GM19238 (cell line): ENCODE results near the gene HLA-DQA2.
"Not testable (repeated sequence)": the region's sequence is repeated elsewhere in the genome, so short reads cannot be mapped to it uniquely, and the experiment has no call there.

ENCODE experiments used
- DNase-seq: peaks from one replicate; pipeline ENCODE4 v3.0.0; 2011; ENCODE audit warnings: low spot score; ENCODE audit not compliant: insufficient read length

Gene HLA-DQA2

DNA sequence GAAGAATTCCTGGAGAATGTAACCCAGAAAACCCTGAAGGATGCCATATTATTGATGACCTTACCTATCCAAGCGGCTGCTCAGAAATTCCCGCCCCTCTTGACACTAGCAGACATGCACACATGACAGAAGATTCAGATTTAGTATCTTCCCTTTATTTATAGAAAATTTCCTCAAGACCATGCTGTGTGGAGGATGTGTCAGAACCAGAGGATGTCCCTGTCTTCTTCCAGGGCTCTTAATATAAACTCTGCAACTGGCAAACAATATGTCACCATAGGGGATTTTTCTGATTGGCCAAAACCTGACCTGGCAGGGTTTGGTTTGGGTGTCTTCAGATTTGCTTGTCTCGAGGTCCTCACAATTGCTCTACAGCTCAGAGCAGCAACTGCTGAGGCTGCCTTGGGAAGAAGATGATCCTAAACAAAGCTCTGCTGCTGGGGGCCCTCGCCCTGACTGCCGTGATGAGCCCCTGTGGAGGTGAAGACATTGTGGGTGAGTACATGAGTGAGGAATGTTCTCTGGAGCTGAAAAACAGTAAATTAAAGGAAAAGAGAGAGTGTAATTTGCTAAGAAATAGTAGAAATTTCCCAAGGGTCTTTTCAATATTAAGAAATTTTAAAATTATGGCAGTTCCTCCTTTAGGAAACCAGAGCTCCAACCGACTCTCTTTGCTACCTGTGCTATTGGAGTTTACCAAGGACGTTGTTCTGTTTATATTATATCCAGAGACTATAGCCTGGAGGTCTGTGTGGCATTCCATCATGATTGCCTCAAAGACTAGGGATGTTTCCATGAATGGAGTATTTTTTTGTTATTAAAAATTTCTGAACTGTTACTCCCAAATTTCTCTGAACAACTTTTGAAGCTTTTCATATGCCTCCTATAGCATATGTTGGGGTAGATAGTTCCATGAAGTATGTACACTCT, at the start of gene HLA-DQA2:
HLA-DQA2 (plus strand) TSS at position 361 of the 930 bp plus-strand sequence; CDS start at position 414, 53 bp downstream.
- no peak for DNase-seq

DNA sequence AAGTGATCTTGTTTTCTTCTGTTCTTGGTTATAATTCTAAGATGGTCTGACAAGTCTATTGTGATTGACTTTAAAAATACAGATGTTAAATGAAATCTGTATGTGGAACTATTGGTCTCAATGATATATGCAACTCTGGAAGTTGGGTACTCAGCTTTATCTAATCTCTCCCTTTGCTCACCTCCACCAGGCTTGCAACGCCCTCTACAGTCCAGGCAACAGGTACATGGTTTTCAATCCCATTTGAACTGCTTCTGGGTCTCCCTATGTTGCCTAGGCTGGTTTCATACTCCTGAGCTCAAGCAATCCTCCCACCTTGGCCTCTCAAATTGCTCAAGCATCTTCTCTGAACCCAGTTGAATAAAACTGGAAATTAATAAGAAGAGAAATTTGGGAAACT, 49.2 kb upstream of the HLA-DQA2 start:
- DNase-seq = no peak

DNA sequence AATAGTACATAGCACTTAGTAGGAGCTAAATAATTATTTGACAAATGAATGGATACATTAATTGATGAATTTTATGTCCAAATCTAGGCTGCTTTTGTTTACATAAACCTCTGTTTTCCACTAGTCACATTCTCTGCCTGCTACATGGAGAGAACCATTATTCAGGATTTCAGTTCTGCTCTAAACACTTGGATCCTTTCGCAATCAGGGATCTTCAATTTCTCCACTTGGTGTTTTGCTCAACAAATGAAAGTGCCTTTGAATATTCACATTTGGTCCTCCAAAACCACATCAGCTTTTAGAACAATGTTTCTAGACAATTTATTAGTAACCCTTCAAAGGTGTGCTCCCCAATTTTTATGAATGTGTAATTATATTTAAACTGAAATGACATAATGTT, 44.2 kb upstream of the HLA-DQA2 start:
- DNase-seq = no peak

DNA sequence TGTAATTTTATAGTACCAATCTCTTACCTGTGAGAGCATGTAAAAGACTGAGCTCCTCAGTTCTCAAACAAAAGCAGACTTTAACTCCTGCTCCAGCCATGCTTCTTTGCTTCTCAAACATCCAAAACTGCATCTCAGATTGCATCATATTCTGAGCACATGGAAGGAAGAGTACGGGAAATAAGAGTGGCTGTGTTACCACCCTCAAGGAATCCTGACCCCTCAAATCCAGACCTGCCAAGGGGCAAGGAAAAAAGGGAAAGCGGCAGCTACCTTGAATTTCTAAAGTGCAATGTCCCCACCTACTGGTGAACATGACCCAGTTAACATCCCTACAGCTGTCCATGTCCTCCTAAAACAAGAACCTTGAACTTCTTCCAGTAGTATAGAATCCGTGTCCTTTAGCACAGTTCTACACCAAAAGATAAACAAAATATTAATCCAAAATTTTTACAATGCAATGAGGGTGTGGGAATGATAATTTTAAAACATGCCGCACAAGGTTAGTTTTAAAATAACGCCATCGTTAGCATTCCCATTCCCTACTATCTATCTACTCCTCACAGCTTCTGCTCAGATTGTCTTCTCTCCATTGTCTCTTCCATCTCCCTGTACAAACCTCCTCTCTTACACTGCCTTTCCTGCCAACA, 40.7 kb upstream of the HLA-DQA2 start:
- DNase-seq = no peak

DNA sequence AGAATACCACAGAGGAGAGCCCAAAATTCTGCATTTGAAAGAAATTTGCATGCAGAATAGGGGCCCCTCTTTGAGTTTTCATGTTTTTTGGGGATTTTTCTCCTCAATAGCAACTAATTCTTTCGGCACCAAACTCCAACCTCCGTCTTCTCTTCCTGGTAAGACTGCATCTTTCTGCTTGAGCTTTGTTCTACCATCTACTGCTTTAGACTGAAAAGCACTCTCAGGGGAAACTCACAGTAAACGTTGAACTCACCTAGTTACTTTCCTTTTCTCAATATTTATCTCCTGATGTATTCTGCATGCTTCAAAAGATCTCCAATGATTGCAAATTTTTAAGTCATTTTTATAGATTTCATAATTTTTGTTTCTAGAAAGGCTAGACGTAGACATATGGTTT, 37.8 kb upstream of the HLA-DQA2 start:
- DNase-seq = no peak

DNA sequence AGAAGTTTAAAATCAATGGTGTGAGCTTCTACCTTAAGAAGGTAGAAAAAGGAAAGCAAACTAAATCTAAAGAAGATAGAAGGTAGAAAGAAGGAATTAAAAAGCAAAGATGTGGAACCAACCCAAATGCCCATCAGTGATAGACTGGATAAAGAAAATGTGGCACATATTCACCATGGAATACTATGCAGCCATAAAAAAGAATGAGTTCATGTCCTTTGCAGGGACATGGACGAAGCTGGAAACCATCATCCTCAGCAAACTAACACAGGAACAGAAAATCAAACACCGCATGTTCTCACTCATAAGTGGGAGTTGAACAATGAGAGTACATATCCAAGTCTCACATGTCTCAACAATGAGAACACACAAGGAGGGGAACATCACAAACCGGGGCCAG, 36.0 kb upstream of the HLA-DQA2 start:
- not testable (repeated sequence) for DNase-seq

DNA sequence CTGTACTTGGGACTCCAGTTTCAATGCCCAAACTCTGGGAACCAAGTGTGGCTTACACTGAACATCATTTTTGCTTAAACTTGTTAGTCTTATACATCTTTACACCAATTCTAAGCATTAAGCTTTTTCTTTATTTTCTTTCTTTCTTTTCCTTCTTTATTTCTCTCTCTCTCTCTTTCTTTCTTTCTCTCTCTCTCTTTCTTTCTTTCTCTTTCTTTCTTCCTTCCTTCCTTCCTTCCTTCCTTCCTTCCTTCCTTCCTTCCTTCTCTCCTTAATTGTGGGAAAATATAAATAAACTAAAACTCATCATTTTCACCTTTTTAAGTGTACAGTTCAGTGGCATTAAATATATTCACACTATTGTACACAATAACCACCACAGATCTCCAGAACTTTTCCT, 31.6 kb upstream of the HLA-DQA2 start:
- DNase-seq = no peak

DNA sequence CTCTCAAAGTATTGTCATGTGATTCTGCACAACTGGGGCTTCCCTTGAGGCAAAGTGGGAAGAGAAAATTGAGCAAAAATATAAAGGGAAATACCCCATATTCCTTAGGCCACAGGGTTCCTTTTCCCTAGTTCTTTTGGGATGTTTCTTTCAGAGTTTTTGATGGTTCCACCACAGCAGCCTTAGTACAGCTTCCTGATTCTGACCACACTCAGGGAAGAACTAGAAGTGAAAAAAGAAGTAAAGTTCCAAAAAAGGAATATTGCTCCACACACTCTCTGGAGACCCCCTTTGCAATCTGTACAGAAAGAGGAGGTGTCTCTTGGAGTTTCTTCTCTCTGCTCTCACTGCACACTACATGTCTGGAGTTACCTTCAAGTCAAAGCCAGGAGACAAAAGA, 27.9 kb upstream of the HLA-DQA2 start:
- DNase-seq = no peak

DNA sequence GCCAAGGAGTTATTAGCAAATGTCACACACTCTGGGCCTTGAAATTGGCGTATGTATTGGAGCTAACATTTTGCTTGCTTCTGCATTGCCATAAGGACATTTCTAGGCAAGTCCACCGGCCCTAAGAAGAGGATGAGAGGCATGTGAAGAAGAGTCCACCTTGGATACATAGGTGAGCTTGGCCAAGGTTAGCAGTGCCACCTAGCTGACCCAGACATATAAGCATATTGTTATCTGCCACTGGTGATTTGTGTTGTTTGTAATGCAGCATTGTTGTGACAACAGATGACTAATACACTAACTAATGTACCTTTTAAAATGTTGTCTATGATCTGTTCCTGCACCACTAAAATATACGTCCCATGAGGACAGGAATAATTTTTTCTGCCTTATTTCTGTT, 24.8 kb upstream of the HLA-DQA2 start:
- DNase-seq = no peak

- no peak for DNase-seq
Measured at GRCh38 chr6:32718879-32719278, 22.3 kb upstream of the HLA-DQA2 start.

DNA sequence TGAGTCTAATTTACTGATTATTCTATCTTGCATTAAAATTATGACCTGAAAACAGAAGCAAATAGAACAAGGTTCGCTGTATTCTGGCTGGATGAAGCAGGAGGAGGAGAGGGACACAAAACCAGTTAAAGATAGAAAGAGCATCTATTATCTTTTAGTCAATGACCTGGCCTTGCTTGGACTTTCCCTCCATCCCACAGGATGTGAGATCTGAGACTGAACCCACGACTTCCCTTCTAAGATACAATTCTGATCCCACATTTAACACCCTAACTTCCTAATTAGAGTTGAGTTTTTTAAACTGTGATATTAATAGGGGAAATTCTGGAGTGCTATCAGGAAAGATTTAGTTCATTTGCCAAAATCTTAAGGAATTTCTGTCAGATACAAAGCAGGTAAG, 3.1 kb upstream of the HLA-DQA2 start:
- no peak for DNase-seq

DNA sequence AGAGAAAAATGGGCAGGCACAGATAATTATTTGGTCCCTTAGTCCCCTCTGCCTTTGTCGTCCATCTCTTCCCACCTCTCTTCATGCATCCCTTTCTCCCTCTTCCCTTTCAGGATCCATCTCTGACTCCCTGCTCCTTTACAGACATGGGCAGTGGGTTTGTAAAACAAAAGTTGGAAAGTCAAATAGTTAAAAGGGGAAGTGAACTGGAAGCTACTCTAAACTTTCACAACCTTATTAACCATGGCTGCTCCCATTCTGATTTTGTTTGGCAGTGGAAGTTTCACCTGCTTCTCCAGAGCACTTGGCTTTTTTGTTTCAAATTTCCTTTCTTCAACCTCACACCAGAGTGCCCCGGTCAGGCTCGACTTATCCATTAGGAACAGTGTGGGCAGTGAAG, 1.2 kb downstream of the HLA-DQA2 start:
- DNase-seq = no peak

DNA sequence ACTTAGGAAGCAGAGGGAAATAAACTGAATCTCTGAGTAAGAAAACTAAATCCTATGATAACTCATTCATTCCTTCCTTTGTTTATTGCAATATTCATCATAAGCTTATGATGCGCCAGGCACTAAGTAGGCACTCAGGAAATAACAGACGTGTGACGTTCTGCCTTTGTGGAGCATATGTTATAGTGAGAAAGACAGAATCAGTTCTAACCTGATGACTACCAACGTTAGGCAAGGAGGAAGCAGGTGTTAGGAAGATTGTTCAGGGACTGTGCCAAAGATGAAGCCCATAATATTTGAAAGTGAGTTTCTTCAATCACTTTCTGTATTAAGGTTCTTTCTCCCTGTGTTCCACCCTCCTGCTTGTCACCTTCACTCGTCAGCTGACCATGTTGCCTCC, 3.6 kb downstream of the HLA-DQA2 start:
- no peak for DNase-seq

- not testable (repeated sequence) for DNase-seq
Measured at GRCh38 chr6:32745649-32746048, 4.5 kb downstream of the HLA-DQA2 start.

GRCh38 chr6:32752580-32752979, 11.4 kb downstream of the HLA-DQA2 start:
- no peak for DNase-seq

DNA sequence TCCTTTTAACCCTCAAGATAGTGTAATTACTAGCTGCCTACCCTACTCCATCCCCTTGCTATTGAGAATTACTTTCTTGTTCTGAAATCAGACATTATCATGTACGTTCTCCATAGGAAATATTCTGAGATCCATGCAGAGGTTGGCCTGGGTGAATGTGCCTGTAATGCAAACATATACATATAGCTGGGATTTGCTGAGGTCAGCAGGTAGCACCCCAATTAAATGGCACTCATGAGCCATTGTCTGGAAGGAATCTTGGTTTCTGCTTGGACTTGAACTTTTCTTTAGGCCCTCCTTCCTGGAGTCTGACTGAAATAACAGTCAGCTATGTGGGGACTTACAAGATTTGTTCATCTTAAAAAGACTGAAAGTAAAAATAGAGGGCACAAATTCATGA, 18.5 kb downstream of the HLA-DQA2 start:
- no peak for DNase-seq

- DNase-seq = no peak
Measured at GRCh38 chr6:32761072-32761471, 19.9 kb downstream of the HLA-DQA2 start.

DNA sequence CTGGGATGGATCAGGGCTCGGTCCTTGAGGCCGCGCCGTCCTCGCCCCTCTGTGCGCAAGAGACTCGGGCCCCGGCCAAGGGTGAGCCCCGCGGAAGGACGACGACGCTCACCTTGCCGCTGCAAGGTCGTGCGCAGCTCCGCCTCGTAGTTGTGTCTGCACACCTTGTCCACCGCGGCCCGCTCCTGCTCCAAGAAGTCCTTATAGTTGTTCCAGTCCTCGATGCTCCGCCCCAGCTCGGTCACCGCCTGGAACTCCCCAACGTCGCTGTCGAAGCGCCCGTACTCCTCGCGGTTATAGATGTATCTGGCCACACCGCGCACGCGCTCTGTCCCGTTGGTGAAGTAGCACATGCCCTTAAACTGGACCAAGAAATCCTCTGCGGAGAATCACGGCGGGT, 20.4 kb downstream of the HLA-DQA2 start:
- no peak for DNase-seq

DNA sequence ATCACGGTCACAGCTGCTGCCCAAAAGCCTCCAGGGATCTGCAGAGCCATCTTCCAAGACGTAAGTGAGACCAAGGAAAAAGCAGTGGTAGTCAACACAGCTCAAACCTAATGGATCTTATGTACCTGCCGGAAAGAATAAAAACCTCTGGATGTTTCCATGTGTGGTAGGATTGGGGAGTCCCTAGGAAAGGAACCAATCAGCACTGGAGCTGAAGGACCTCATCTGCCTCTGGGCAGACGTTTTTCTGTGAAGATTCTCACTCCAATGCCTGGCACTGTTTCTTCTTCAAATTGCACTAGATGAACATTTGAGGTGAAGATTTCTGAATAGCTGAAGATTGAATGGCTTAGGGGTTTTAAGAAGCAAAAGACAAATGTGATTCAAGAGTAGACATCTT, 22.2 kb downstream of the HLA-DQA2 start, which contains the start of gene HLA-DQB2:
HLA-DQB2 (minus strand) TSS at position 112 of the 400 bp plus-strand sequence; CDS start at position 50, 62 bp downstream.
- DNase-seq = no peak

DNA sequence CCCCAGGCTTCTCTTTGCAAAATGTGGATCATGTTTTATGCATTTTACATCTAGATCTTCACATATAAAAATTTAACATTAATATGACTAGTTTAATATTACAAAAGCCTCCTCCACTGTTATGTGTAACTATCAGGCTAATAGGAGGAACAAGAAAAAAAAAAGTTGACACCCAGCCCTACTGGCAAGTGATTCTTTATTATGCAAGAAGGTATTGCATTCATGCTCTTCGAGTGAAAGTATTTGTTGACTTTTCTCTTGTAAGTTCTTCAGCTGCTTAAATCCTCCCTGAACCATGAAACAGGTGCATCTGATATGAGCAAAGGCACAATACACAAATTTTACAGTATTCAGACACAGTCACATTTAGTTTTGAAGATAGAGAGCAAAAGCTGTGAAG, 22.9 kb downstream of the HLA-DQA2 start:
- DNase-seq = no peak

GRCh38 chr6:32772656-32773055, 31.5 kb downstream of the HLA-DQA2 start:
- DNase-seq = no peak

GRCh38 chr6:32774426-32774825, 33.2 kb downstream of the HLA-DQA2 start:
- no peak for DNase-seq

- no peak for DNase-seq
Measured at GRCh38 chr6:32775071-32775470, 33.9 kb downstream of the HLA-DQA2 start.
